Skin of body (tissue), 2 donors: ENCODE results near the gene SPEN. TPM values are rescaled to one million over a fixed set of nuclear protein-coding genes. Genes with fewer than 3 reads are reported as not detected.
A peak's percentile ranks its signal among the peaks of the same experiment; 100 is the strongest.

Experiments
- DNase-seq: peaks from one replicate; lab custom pipeline; 2025; lab: John Stamatoyannopoulos, UW
- total RNA-seq: library from RNA; depleted of rRNA; stranded (reverse); fragments of >200 nt; gene quantifications from one replicate; pipeline ENCODE4 v1.2.3, GENCODE V29; 2014

SPEN gene
- total RNA-seq, 1 donor from 2014 or later = 46.5 TPM

DNA sequence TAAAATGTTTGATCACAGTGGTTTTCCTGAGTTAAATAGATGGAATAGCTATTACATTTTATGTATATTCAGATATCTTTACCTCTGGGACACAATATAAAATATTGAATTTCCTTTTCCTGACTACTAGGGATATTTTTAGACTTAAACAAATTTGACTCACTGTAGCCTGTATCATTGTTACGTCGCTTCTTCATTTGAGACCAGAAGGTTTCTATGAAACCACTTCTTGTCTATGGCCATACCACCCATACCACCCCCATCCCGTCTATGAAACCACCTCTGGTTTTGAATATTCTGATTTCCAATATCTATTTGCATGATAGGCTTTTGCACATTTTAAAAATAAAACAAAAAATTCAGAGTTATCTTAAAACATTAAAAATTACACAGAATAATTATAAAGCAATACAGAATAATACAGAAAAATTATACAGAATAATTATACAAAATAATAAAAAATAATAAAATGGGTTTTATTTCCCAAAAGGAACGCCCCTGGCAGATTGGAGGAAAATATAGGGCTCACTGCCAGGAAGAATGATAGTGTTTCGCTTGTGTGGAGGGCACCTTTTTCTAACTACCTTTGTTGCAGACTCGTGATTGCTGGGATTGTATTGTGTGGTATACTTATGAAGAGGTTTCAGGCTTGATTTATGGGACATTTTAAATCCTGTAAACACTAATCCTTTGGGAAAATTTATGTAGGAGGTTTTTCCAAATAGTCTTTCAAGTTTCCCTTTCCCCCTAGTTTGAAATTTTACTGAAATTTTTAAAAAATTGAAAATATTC, 4.7 kb downstream of the SPEN start:
- DNase-seq = no peak

DNA sequence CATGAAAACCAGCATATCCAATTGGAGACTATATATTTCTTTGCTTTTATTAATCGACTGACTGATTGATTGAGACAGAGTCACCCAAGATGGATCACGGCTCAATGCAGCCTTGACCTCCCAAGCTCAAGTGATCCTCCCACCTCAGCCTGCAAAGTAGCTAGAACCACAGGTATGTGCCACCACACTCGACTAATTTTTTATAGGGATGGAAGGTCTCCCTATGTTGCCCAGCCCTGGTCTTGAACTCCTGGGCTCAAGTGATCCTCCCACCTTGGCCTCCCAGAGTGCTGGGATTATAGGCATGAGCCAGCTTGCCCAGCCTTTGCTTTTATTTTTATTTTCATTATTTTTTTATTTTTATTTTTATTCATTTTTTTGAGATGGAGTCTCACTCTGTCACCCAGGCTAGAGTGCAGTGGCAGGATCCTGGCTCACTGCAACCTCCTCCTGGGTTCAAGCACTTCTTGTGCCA, 5.4 kb downstream of the SPEN start:
- DNase-seq = no peak

DNA sequence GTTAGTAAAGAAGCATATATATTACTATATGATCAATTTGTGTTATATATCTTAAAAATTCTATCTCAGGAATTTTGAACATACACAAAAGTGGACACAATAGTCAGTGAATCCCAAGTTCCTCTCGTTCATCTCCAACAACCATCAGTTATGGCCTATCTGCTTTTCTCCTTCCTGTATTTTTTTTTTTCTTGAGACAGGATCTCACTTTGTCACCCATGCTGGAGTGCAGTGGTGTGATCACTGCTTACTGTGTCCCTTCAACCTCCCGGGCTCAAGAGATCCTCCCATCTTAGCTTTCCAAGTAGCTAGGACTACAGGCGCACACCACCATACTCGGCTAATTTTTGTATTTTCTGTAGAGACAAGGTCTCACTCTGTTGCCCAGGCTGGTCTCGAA, 9.4 kb downstream of the SPEN start:
- DNase-seq = no peak

DNA sequence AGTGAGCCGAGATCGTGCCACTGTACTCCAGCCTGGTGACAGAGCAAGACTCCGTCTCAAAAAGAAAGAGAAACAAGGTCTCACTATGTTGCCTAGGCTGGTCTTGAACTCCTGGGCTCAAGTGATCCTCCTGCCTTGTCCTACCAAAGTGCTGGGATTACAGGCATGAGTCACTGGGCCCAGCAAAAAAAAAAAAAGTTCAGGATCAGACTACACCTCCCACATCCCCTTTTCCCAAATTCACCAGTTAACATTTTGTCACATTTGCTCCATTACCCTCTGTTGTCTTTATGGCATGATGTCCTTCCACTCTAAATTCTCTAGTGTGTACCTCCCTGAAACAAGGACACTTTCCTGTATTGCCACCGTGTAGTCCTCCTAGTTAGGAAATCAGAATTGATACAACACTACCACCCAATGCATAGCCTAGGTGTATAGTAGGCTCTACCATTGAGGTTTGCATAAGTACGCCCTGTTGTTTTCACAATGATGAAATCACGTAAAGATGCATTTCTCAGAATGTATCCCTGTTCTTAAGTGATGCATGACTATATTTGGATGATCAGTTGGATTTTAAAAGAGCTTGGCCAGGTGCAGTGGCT, 10.7 kb downstream of the SPEN start:
- no peak for DNase-seq

DNA sequence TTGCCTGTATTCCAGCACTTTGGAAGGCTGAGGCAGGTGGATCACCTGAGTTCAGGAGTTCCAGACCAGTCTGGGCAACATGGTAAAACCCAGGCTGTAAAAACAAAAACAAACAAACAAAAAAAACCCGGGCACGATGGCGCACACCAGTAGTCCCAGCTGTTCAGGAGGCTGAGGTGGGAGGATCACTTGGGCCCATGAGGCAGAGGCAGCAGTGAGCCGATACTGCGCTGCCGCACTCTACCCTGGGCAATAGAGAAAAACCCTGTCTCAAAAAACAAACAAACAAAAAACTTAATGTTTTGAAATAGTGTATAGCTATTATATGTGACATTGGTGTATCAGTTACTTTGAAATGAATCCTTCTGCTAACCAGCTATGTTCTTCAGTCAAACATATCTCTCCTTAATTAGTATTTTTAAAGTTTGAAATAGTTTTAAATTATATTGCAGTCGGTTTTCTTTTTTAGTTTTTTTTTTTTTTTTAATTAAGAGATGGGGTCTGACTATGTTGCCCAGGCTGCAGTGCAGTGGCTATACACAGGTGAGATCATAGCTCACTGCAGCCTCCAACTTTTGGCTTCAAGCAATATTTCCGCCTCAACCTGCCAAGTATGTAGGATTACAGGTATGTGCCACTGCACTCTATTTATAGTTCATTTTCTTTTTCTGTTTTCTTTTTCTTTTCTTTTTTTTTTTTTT, 11.3 kb downstream of the SPEN start:
- no peak for DNase-seq

DNA sequence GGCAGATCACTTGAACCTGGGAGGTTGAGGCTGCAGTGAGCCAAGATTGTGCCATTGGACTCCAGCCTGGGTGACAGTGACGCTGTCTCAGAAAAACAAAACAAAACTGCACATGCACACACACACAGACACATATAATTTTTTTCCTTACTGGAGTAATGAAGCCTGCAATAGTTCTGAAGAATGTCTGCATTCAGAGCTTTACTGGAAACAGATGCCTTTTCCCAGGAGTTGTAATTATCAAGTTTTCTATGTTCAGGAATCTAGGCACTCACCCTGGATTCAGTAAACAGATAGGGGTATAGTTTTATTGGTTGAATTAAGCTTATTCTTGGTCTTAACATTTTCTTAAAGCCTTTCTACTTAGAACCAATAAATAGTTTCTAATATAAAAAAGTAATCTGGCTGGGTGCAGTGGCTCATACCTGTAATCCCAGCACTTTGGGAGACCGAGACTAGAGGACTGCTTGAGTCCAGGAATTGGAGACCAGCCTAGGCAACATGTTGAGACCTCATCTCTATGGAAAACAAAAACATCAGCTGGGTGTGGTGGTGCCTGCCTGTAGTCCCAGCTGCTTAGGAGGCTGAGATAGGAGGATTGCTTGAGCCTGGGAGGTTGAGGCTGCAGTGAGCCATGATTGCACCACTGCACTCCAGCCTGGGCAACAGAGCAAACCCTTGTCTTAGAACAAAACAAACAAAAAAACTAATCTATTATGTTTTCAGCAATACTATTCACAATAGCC, 15.8 kb downstream of the SPEN start:
- no peak for DNase-seq

DNA sequence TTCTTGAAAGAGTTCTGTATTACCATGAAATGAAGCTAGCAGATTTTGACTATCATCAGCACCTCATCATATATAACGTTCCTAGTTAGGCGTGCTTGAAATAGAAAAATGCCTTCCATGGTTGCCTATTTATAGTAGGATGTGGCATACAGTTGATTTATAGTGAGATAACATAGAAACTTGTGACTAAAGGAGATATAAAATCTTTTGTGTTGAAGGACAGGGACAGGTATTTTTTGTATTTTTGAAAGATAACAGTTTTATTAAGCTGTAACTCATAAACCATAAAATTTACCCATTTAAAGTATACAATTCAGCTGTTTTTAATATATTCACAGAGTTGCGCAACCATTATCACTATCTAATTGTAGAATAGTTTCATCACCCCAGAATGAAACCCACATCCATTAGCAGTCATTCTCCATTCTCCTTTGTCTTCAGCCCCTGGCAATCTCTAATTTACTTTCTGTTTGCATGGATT, 19.3 kb downstream of the SPEN start:
- DNase-seq = no peak

DNA sequence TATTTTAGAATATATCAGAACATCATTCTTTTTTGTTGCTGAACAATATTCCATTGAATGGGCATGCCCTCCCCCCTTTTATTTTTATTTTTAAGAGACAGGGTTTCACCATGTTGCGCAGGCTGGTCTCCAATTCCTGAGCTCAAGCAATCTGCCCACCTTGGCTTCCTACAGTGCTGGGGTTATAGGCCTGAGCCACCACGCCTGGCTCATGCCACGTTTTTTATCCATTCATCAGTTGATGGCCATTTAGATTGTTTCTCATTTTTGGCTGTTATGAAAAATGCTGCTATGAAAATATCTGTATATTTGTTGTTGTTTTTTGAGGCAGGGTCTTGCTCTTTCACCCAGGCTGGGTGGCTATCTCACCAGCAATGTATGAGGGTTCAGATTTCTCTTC, 19.8 kb downstream of the SPEN start:
- DNase-seq = no peak

DNA sequence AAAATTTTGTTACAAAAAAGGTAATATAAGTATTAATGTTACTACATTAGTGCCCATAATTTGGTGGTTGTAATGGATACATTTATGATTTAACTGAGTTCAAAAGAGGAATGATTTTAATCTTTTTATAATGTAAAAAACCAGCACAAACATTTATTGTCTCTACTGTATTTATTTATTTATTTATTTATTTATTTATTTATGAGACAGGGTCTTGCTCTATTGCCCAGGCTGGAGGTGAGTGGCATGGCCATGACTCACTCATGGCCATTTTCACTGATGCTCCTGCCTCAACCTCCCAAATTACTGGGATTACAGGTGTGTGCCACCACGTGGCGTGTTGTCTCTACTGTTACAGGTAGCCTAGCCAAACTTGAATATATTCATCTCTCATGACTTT, 21.9 kb downstream of the SPEN start:
- no peak for DNase-seq

DNA sequence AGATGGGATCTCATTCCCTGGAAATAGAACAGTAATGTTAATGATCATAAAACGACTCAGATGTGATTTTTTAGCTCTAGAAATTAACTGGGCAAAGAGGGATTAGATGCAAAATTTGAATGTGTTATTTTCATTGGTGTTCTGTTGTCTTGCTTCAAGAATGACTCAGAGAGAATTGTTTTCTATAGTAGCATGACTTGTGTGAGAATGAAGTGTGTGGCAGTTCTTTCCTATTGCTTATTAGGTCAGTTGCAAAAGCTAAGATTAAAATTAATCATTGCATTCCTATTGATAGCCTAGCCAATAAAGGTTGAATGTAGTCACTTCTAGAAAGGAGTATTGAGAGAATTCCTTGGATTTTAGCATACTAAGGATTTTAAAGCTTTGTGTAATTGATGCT, 22.9 kb downstream of the SPEN start:
- DNase-seq = no peak

DNA sequence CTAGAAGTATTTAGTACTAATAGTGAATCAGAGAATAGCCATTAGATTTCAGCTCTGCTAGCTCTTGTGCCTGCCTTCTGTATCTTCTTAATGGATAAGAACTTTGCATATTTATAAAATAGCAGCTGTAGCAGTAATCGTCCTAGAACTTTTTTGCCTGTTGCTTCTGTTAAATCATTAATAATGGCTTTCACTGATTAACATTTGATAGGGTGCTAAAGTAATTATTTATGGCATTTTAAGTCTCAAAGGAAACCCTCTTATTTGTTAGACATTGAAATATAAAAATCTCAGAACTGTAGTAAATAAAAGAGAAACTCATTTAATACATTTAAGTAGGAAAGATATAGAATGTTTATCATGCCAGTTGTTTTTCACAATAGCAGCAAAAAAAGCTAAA, 27.0 kb downstream of the SPEN start:
- DNase-seq = no peak

DNA sequence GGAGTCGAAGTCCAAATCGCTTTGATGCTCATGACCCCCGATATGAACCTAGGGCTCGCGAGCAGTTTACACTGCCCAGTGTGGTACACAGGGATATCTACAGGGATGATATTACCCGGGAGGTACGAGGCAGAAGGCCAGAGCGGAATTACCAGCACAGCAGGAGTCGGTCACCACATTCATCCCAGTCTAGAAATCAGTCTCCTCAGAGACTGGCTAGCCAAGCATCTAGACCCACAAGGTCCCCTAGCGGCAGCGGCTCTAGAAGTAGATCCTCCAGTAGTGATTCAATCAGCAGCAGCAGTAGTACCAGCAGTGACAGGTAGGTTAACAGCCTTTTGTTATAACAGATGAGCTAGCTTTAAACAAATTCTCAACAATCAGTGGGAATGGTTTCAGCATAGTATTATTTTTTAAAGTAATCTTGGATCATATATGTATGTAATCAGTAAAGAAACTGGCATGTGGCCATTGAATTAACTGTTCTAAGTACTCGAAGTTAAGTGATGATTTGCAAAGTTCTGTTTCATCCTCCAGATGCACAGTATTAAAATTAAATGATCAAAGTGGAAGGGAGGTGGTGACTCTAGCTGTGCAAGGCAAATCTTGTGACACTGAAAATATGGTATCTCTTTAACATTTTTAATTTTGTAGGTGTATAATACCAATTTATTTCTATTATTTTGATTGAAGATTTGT, 29.0 kb downstream of the SPEN start:
- no peak for DNase-seq

DNA sequence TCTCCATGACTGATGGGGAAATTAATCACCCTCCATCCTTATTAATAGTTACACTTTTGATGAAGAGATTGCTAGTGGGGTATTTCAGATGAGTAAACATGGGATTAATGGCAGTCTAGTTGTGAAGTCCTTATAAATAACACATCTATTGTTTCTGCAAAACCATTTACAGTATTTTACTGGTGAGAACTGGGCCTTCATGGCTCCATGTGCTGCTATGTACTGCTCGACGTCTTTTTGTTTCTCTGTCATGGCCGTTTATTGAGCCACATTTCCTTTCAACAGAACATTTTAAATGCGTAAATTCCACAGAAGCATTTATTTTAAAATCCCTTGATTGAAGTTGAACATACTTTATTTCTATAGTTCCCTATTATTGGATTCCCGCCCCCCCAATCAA, 34.5 kb downstream of the SPEN start:
- no peak for DNase-seq

DNA sequence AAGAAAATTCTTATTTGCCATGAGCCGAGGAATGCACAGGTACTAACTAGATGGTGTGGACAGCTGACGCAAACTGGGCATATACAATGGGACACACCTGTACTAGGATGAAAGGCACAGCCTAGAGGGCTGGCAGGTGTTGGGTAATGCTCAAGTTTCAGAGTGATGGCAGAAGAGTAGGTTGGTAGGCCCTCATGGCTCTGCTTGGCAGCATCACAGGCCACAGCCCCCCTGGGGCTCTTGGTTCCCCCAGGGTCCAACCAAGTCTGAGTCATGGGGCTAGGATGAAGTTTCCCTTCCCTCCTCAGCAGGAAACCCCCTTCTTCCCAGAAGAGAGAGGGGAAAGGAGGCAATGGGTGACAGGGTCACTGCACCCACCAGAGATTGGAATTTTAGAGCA, 35.2 kb downstream of the SPEN start:
- DNase-seq = no peak

DNA sequence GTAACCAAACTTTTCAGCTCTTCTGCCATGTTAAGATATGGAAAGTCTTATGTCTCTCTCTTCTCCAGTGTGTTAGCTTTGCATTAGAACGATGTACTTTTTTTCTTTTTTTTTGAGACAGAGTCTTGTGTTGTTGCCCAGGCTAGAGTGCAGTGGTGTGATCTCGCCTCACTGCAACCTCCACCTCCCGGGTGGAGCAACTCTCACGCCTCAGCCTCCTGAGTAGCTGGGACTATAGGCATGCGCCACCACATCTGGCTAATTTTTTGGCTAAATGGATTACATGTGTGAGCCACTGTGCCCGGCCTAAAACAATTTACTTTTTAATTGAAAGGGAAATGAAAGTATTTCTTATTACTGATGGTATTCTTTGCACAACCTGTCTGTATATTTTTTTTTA, 35.8 kb downstream of the SPEN start:
- DNase-seq = no peak

DNA sequence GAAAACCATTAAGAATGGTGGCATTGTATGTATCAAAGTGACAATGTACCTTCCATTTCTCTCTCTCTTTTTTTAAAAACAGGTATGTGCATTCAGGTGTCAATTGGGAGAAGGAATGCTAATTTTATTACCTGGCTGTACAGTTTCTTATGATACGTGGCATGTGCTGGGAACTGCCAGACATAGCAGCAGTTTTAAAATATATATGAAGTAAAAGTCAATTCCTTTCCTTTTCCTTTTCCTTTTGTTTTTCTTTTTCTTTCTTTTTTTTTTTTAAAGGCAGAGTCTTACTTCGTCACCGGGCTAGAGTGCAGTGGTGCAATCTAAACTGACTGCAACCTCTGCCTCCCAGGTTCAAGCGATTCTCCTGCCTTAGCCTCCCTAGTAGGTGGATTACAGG, 37.0 kb downstream of the SPEN start:
- no peak for DNase-seq

DNA sequence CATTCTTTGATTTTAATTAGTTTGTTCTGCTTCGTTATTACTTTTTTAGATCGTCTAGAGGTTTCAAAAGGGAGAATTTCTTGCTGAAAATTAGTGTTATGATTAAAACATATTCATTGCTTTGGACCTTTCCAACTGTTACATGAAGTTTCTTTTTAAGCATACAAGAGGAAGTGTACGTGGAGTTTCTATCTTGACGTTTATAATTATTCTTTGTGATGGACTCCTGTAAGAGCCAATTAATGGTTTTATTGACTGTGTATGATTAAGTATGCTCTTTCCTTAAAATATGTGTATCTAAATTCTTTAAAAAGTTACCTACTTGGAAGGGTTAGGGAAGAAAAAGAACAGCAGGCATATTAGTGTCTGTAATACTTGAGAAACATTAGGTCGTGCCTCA, 37.8 kb downstream of the SPEN start:
- DNase-seq = no peak

DNA sequence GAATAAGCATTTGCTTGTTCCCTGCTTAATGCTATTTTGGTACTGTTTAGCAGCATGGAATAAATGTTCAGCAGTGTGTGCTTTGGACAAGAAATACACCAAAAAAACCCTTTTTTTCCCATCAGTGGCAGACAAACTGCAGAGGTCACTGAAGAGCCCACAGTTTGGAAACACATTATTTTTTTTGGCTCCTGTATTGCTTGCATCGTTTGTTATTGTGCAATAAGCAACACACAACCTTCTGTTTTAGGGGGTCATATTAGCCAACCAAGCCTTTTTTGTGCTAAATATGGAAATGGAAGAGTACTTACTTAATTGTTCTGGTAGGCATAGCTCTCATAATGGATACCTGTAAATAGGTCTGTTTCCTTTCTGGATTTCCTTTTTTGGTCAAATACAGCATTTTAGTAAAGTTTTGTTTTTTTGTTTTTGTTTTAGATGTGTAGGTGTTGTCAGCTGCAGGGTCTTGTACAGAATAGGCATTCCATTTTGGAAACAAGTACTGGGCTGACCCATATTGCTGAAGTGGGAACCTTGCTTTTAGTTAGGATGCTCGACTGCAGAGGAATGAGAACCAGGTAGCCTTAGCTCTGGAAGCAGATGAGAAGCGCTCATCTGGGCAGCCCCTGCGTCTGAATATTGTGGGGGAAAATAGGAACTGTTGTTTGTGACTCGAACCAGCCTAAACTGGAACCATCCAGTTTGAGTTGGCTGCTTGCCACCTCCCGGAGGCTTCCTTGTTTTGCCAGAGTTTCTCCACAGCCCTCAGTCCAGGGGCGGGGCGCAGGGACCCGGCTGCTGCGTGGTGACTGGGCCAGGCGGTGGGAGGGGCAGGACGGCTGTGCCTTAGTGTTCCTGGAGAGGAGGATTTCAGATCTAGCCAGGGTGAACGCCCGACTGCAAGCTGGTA, 38.4 kb downstream of the SPEN start:
- peak; percentile 90 for DNase-seq

DNA sequence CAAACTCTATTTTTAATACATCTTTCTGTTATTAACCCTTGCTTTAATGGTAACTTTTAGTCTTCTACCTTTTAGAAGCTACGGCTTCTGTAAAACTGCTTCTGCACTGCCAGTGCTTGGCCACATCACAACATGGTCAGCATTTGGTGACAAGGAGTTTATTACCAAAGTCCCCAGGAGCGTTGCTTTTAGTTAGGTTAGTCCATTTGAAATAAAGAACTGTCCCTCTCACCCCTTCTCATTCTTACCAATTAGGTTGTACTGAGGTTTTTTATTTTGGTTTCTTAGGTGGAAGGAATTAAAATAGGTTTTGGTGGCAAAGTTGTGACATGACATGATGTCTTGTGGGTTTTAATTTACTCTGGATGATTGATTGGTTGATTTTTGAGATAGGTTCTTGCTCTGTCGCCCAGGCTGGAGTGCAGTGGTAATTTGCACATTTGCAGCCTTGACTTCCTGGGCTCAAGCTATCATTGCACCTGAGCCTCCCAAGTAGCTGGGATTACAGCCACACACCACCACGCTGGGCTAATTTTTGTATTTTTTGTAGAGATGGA, 39.2 kb downstream of the SPEN start:
- DNase-seq = no peak
